ENCODE results near the gene TMEM168. TPM values are rescaled to one million over a fixed set of nuclear protein-coding genes. Genes with fewer than 3 reads are reported as not detected.

TMEM168 gene
- total RNA-seq, 1 donor from 2014 or later, result 29.4 TPM

DNA sequence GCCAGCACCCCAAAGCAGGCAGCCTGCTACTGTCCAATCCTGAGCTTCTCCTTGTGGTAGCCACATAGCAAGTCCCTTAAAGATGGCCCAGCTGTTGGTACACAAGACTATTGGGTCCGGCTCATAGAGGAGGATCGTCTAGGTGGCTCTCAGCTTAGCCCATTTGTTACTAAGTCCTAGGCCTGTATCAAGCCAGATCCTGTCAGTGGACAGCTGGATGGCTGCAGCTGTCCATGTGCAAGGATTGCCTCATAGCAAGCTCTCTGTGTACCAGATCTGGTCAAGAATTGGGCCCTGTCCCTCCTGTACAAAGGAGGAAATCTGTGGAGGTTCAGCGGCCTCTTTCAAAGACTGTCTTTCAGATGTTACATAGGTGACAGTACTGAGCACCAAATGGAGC, 12.2 kb upstream of the TMEM168 start:
- no peaks in the 10 kb centered on the region for H3K9me3 ChIP-seq (ENCODE audit: low read depth)
- no peak for TF ChIP-seq EZH2 (IDR thresholded peaks at IDR 0.05)
- TF ChIP-seq EZH2phosphoT487 (IDR thresholded peaks at IDR 0.05), result no peak
- TF ChIP-seq, protein P1, sequence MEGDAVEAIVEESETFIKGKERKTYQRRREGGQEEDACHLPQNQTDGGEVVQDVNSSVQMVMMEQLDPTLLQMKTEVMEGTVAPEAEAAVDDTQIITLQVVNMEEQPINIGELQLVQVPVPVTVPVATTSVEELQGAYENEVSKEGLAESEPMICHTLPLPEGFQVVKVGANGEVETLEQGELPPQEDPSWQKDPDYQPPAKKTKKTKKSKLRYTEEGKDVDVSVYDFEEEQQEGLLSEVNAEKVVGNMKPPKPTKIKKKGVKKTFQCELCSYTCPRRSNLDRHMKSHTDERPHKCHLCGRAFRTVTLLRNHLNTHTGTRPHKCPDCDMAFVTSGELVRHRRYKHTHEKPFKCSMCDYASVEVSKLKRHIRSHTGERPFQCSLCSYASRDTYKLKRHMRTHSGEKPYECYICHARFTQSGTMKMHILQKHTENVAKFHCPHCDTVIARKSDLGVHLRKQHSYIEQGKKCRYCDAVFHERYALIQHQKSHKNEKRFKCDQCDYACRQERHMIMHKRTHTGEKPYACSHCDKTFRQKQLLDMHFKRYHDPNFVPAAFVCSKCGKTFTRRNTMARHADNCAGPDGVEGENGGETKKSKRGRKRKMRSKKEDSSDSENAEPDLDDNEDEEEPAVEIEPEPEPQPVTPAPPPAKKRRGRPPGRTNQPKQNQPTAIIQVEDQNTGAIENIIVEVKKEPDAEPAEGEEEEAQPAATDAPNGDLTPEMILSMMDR (IDR thresholded peaks at IDR 0.05), result no peak
- no peak for DNase-seq (ENCODE audit: low spot score)
- H3K27me3 ChIP-seq, result no peaks in the 10 kb centered on the region
- Mint-ChIP-seq H3K27ac (no peak overlapping the region), H3K4me3 (no peak overlapping the region), H3K9me3 (no peaks in the 10 kb centered on the region), H3K27me3 (ENCODE audit: insufficient read depth, low read depth) (peaks cover 2% of the 10 kb centered on the region), H3K4me1 (no peaks in the 10 kb centered on the region), H3K36me3 (no peaks in the 10 kb centered on the region)
- no peak overlapping the region for H3K4me3 ChIP-seq
- H2AFZ ChIP-seq (replicated peaks), result no peak overlapping the region
- no peak overlapping the region for H3K4me2 ChIP-seq
- H3K4me1 ChIP-seq, result no peaks in the 10 kb centered on the region
- H3F3A ChIP-seq (ENCODE audit: low read depth), result peaks cover 7% of the 10 kb centered on the region
- H3K79me2 ChIP-seq (ENCODE audit: low read depth), result no peaks in the 10 kb centered on the region
- no peaks in the 10 kb centered on the region for H4K20me1 ChIP-seq (ENCODE audit: low read depth)
- no peak overlapping the region for H3K27ac ChIP-seq
- no peak overlapping the region for H3K9ac ChIP-seq
- H3K36me3 ChIP-seq, result no peaks in the 10 kb centered on the region

DNA sequence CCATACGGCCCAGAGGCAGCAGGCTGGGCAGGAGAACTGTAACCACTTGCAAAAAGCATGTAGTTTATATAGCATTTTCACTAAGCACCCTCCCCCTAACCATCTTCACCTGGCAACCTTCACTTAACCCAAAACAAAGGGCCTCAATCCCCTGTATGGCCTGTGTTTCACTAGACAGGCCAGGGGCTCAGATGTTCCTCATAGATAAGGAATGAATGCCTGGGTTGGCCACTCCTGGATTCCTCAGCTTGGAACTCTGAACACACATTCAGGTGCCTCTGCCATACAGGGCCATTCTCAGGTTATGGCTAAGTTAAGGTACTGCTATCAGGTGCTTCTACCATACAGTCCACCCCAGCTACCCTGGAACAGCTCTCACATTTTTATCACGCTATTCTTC, 10.3 kb upstream of the TMEM168 start:
- no peaks in the 10 kb centered on the region for H3K9me3 Mint-ChIP-seq
- H3K9ac ChIP-seq, result no peak overlapping the region
- H3K36me3 Mint-ChIP-seq, result no peaks in the 10 kb centered on the region
- no peak for DNase-seq (ENCODE audit: low spot score)
- H3K27ac ChIP-seq, result no peak overlapping the region
- no peaks in the 10 kb centered on the region for H3K79me2 ChIP-seq (ENCODE audit: low read depth)
- peaks cover 2% of the 10 kb centered on the region for H3K27me3 Mint-ChIP-seq (ENCODE audit: insufficient read depth, low read depth)
- H3K27ac Mint-ChIP-seq, result no peak overlapping the region
- no peak for TF ChIP-seq EZH2 (IDR thresholded peaks at IDR 0.05)
- no peak for TF ChIP-seq EZH2phosphoT487 (IDR thresholded peaks at IDR 0.05)
- TF ChIP-seq, protein P1 (IDR thresholded peaks at IDR 0.05), result no peak
- no peak overlapping the region for H3K4me3 Mint-ChIP-seq
- H3K36me3 ChIP-seq, result no peaks in the 10 kb centered on the region
- H3K27me3 ChIP-seq, result no peaks in the 10 kb centered on the region
- H3K4me2 ChIP-seq, result no peak overlapping the region
- H4K20me1 ChIP-seq (ENCODE audit: low read depth), result no peaks in the 10 kb centered on the region
- H3K4me3 ChIP-seq, result no peak overlapping the region
- H3K9me3 ChIP-seq (ENCODE audit: low read depth), result no peaks in the 10 kb centered on the region
- H2AFZ ChIP-seq (replicated peaks), result no peak overlapping the region
- H3K4me1 Mint-ChIP-seq, result no peaks in the 10 kb centered on the region
- H3K4me1 ChIP-seq, result no peaks in the 10 kb centered on the region
- H3F3A ChIP-seq (ENCODE audit: low read depth), result peaks cover 16% of the 10 kb centered on the region

DNA sequence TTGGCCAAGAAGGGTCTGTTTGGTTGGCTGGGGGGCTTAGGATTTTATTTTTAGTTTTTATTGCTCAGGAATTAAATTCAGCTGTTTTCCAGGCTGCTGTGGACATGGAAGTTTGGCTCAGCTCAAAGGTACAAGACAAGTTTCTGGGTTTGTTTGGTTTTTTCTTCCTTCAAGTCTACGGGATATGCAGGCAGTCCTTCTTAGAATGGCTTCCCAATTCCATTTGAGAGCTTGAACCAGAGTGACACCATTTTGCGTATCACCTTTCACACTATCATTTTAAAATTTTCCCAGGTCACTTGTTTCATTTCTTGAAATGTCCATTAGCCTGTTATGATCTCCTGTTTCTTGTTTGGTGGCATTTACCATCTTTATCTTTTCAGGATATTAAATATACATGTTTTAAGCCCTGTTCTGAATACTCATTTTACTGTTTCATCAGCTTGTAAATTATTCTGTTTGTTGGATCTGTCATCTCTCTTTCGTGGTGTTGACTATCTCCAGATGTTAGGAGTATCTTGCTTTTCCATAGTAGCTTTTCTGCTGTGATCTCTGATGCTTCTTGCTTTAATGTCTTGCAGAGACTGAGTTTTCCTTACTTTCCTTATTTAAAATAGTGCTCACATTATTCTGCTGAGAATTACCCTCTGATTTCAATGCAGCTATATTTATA, 9.4 kb upstream of the TMEM168 start:
- Histone ChIP-seq H2AFZ (replicated peaks) (no peak overlapping the region), H3K4me3 (no peak overlapping the region), H3K4me1 (no peaks in the 10 kb centered on the region), H3K36me3 (no peaks in the 10 kb centered on the region), H3K9ac (no peak overlapping the region), H3K27ac (no peak overlapping the region), H3K9me3 (ENCODE audit: low read depth) (no peaks in the 10 kb centered on the region), H3F3A (ENCODE audit: low read depth) (peaks cover 16% of the 10 kb centered on the region), H4K20me1 (ENCODE audit: low read depth) (no peaks in the 10 kb centered on the region), H3K79me2 (ENCODE audit: low read depth) (no peaks in the 10 kb centered on the region), H3K4me2 (no peak overlapping the region), H3K27me3 (no peaks in the 10 kb centered on the region)
- no peak for TF ChIP-seq EZH2 (IDR thresholded peaks at IDR 0.05)
- TF ChIP-seq EZH2phosphoT487 (IDR thresholded peaks at IDR 0.05), result no peak
- no peaks in the 10 kb centered on the region for H3K36me3 Mint-ChIP-seq
- H3K27me3 Mint-ChIP-seq (ENCODE audit: insufficient read depth, low read depth), result peaks cover 4% of the 10 kb centered on the region
- no peaks in the 10 kb centered on the region for H3K9me3 Mint-ChIP-seq
- H3K27ac Mint-ChIP-seq, result no peak overlapping the region
- DNase-seq (ENCODE audit: low spot score), result no peak
- no peak overlapping the region for H3K4me3 Mint-ChIP-seq
- no peaks in the 10 kb centered on the region for H3K4me1 Mint-ChIP-seq
